Left cardiac atrium (tissue), 4 donors: ENCODE data around the gene GNA14. TPM values are rescaled to one million over a fixed set of nuclear protein-coding genes. Genes with fewer than 3 reads are reported as not detected.
"Not testable (repeated sequence)": the region's sequence is repeated elsewhere in the genome, so short reads cannot be mapped to it uniquely, and the experiment has no call there.

Experiments used
- ATAC-seq, 2 donors: fragments of 200-7000 bp; cut with Tn5 transposase; one replicate each; pipeline ENCODE4 v1.9.1; 2020; ENCODE audit warnings: mild to moderate bottlenecking in 2 of 2, moderate library complexity in 2 of 2
- DNase-seq: peaks from one replicate; pipeline ENCODE4 v3.0.0-alpha.2; 2020
- intact Hi-C, 2 donors: fragments of 100-400 bp; cut with DNase I; formaldehyde crosslinking; loops; one replicate each; pipeline versions ENCODE4 v1.14.1 to v1.15.1; 2022 to 2023
- total RNA-seq, 2 donors: library from RNA; stranded (reverse); fragmentation: NEBNext Ultra II Directional; extraction: Animal tissue kit (Norgen Biotek cat#: 25700); gene quantifications; one replicate each; pipeline ENCODE4 v1.2.1, GENCODE V29; 2021
- donor health status: DM: no; HTN: yes; CAD: no.
- donor health status: DM: no; HTN: yes; CAD: no; lungs with severe emphysema.
- donor health status: DM: yes; HTN: yes; CAD: no.
- donor health status: Dilated cardiomyopathy.

Gene GNA14
- total RNA-seq, 2 donors from 2014 or later, result 4.2 to 5.5 TPM

DNA sequence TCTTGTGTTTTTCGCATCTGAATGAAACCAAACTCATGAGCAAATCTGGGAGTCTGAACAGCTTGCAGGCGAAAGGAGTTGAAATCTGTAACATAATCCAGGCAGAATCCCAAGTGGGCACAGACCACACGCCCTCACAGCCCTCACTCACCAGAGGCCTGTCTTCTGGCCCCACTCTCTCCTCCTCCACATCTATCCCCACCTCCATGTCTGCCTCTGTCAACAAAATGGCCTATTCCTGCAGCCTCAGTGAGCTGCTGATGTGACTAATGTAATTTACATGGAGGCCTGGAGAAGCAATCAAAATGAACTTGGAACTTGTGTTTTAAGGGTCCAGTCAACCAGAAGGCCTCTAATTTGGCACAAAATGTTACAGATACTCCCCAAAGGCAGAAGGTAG, 136.6 kb downstream of the GNA14 start:
- DNase-seq (no peak), ATAC-seq (no peak)
- intact Hi-C loops, result no loop called here

DNA sequence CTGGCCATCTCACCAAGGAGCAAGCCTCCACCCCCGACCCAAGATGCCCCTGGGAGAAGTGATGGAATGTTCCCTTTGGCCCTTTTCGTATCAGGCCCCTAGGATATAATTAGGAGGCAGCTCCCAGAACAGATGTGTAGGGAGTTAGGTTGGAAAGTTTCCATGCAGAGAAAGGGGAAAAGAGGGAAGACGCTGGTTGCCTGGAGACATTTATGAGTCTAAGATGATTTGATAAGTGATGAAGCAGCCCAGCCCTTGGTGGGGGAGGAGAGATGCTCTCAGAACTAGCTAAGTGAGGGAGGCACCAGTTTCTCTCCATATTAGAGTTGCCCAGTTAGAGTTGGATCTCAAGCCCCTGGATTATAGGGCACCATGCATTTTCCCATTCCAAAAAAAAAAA, 137.5 kb downstream of the GNA14 start:
- DNase-seq, result no peak
- intact Hi-C loops, result no loop called here

DNA sequence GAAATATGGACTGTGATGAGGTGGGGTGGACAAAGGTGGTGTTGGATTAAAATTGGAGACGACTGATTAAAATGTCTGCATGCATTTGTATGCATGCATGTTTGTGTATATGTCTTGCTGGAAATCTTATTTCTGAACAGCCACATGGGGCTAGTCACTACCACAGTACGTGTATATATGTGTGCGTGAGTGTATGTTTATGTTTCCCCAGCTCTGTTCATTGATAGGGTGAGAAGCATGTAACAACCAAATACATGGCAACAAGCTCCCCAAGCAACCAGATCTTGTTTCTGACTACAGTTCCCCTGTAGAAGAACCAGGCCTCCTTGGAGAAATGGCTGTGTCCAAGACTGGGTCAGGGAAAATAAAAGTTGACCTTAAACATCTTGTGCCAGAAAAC, 139.7 kb downstream of the GNA14 start:
- ATAC-seq (no peak), DNase-seq (no peak)
- intact Hi-C loops, result no loop called here

More for the DNA sequence above, 137.5 kb downstream of the GNA14 start:
- ATAC-seq, result no peak

DNA sequence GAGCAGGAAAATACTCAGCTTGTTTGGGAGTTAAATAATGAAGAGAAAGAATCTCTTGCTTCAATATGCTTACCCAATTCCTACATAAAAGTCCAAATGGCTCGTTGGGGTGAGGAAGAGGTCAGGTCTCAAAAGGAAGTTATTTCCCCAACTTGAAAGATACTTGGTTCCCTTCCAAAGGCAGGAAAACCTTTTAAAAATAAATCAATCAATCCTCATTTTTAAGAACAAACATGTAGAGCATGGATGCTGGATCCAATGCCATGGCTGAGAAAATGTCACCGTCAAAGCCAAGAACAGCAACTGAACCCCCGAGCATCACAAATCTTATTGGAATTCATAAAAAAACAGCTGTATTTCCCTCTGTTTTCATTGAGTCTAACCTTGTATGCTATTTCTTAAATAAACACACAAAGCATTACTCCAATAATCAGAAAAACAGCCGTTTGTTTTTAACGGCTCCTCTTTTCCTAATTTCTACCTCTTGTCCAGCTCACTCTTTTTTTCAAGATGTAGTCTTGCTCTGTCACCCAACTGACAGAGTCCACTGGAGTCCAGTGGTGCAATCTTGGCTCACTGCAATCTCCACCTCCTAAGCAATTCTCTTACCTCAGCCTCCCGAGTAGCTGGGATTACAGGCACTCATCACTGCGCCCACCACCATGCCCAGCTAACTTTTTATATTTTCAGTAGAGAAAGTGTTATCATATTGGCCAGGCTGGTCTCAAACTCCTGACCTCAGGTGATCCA, 140.7 kb downstream of the GNA14 start:
- DNase-seq, result no peak
- intact Hi-C loops, result no loop called here
- ATAC-seq, result peak; percentile 70 to 78

DNA sequence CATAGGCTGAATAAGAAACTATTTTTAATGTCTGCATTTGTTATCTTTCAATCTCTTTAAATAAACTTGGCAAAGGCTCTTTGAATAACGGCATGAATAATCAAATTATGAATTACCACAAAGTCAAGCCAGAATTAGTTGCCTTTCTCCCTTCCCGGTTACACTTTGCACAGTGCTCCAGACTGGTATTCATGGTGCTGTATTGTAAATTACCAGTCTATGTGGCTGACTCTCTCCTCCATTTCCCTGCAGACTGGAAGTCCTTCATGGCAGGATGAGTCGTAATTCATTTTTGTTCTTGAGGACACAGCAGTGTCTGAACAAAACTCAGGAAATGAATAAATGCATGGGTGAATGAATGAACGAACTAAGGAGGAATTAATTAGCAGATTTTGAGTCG, 142.9 kb downstream of the GNA14 start:
- ATAC-seq, result no peak
- intact Hi-C loops, result no loop called here
- DNase-seq, result no peak

DNA sequence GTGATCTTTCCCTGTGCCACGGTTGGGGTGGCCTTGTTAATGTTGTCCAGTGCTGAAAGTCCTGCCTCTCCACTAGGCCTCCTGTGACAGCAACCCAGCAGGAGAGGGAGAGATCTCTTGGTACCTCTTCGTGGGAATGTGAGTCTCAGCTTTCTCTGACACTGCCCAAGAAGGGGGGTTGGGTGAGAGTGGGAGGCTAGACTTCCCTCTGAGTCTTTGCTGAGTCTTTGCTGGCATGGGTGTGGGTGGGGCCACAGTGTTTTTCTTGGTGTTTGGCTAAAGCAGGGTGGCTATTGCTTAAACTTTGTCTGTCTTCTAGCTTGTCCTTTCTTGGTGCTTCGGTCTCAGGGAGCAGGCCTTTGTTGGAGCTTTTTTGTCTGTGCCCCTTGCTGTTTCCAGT, 145.6 kb downstream of the GNA14 start:
- intact Hi-C loops, result no loop called here
- ATAC-seq, result no peak
- no peak for DNase-seq

DNA sequence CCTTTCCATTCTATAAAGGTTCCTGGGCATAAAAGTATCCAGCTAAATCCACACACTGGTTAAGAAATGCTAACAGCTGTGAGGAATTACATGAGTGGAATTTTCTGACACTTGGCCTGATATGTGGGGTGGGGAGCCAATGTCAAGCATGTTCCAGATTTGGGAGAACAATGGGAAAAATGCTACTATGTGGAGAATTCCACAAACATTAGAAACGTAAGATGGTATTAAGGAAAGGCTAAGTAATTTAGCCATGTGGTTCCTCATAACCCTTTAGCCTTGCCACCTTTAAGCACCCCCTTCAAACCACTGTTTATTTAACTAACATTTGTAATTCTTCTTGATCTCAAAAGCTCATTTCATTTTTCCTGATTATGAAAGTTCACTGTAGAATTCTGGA, 149.2 kb downstream of the GNA14 start:
- ATAC-seq (peak; percentile 59 to 72), DNase-seq (no peak)
- intact Hi-C loops, result no loop called here

DNA sequence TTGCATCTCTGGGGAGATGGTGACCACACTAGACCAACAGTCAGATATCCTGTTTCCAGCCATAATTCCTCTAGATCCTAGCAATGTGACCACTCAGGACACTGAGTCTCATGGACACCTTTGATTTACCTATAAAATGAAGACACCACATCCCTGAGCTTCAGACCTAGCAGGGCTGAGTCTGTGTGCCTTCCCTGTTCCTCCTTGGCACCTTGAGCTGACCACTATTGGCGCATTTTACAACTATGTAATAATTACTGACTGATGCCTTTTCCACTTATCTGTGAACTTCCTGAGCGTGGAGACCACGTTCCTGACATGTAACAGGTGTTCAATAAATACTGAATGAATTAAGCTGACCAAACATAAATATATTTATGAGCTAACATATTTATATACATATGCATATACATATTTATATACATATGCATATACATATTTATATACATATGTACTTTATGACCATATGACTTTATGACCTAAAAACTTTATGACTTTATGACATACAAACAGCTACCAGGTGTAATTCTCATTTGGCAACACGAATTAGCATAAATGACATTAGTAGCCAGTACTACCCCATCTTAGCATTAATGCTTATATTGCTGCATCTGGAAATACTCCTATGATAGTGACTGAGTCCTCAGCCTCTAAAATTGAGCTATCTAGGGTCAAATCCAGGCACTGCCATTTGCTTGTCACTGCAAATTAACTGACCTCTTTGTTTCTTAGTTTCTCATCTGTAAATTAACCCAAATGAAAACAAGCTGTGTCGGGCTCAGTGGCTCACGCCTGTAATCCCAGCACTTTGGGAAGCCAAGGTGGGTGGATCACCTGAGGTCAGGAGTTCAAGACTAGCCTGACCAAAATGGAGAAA, 150.6 kb downstream of the GNA14 start:
- intact Hi-C loops, result no loop called here
- no peak for ATAC-seq
- no peak for DNase-seq

DNA sequence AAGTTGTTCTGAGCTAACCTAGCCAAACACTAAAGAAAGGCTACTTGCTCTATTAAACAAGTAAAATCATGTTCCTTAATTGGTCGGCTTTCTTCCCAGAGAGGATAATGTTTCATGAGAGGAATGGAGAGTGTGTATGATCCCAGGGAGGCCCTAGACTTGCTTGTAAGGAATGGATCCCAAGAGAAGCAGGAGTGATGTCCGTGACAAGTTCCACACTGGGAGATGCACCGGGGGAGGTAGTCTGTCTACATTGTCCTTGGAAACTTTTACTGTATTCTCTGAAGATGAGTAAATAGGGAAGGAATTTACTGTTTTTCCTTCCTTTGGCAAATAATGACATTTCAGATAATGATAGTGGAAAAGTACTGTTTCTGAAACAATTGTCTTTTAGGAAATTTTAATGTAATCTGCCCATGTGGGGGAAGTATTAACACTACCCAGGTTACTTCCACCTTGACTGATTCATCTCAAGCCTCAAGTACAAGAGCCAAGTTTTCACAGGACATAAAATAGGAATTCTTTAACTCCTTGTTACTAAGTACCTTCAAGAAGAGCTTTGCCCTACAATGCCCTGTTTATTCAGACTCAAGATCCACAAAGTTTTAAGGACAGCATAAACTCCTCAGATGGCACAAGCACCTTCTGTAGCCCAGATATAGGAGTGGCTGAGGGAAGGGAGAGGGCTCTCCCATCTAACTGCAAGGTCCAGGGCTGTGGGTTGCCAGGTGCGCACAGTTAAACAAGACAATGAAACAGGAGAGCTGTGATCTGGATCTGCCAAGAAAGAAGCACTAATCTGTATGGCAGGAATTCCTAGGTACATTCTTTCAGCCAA, 152.1 kb downstream of the GNA14 start:
- intact Hi-C loops, result no loop called here

DNA sequence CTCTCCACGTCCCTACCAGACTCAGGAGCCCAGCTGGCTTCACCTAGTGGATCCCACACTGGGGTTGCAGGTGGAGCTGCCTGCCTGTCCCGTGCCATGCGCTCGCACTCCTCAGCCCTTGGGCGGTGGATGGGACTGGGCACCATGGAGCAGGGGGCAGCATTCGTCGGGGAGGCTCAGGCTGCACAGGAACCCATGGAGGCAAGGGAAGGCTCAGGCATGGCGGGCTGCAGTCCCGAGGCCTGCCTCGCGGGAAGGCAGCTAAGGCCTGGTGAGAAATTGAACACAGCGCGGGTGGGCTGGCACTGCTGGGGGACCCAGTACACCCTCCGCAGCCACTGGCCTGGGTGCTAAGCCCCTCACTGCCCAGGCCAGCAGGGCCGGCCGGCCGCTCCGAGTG, 157.8 kb downstream of the GNA14 start:
- intact Hi-C loops, ATAC-seq, DNase-seq: not testable (repeated sequence)

More for the DNA sequence above, 152.1 kb downstream of the GNA14 start:
- no peak for DNase-seq
- peak; percentile 41 to 92 for ATAC-seq

DNA sequence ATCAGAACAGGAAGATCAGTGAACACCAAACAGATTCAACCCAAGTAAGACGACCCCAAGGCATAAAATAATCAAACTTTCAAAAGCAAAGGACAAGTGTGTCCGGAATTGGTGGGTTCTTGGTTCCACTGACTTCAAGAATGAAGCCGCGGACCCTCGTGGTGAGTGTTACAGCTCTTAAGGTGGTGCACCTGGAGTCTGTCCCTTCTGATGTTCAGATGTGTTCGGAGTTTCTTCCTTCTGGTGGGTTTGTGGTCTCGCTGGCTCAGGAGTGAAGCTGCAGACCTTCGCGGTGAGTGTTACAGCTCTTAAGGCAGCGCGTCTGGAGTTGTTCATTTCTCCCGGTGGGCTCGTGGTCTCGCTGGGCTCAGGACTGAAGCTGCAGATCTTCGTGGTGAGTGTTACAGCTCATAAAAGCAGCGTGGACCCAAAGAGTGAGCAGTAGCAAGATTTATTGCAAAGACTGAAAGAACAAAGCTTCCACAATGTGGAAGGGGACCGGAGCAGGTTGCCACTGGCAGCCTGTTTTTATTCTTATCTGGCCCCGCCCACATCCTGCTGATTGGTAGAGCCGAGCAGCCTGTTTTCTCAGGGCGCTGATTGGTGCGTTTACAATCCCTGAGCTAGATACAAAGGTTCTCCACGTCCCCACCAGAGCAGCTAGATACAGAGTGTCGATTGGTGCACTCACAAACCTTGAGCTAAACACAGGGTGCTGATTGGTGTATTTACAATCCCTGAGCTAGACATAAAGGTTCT, 158.5 kb downstream of the GNA14 start:
- DNase-seq, intact Hi-C loops, ATAC-seq: not testable (repeated sequence)

DNA sequence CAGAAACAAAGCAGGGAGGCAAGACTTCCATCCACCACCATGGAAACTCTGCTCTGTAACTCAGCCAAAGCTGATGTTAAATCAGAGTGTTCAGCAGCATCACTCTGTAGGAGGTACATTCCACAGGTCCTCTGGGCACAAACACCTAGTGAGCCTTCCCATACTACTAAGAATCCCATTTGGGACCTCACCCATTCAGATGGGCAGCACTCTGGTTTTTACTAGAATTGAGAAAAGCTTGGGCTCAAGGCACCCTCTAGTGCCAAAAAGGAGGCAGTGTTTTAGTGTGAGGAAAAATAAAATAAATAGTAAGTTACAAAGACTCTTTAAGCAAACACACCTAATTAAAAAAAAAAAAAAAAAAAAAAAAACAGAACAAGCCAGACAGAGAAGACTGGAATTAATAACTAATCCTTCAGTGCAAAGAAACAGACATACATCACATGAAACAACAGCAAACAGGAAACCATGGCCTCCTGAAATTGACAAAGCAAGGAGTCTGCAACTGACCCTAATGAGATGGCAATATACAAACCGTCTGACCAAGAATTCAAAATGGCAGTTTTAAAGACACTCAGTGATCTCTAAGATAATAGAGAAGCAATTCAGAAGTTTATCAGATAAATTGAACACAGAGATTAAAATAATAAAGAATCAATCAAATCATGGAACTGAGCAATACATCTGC, 159.5 kb downstream of the GNA14 start:
- intact Hi-C loops, result no loop called here
- DNase-seq, result no peak
- no peak for ATAC-seq

DNA sequence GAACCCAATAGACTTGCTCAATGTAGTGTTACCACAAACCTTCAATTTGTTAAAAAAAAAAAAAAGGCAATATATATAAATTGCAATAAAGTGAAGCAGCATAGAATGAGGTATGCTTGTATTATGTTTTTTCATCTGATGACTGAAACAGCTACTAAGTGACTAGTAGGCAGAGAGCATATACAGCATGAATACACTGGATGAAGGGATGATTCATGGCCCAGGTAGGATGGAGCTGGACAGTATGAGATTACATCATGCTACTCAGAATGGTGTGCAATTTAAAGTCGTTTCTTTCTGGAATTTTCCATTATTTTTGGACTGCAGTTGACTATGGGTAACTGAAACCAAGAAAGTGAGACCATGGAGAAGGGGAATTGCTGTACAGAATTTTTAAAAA, 161.2 kb downstream of the GNA14 start:
- no peak for DNase-seq
- ATAC-seq, result peak in 1 of 2 donors; percentile 53
- intact Hi-C loops, result no loop called here

DNA sequence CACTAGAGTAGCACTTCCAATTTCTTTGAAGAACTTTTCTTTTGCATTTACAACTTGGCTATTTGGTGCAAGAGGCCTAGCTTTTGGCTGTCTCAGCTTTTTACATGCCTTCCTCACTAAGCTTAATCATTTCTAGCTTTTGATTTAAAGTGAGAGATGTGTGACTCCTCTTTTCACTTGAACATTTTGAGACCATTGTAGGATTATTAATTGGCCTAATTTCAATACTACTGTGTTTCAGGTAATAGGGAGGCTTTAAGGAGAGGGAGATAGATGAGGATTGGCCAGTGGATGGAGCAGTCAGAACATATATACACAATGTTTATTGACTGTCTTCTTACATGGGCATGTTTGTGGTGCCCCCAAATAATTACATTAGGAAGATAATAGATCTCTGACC, 161.7 kb downstream of the GNA14 start:
- no peak for ATAC-seq
- DNase-seq, result no peak
- intact Hi-C loops, result no loop called here

DNA sequence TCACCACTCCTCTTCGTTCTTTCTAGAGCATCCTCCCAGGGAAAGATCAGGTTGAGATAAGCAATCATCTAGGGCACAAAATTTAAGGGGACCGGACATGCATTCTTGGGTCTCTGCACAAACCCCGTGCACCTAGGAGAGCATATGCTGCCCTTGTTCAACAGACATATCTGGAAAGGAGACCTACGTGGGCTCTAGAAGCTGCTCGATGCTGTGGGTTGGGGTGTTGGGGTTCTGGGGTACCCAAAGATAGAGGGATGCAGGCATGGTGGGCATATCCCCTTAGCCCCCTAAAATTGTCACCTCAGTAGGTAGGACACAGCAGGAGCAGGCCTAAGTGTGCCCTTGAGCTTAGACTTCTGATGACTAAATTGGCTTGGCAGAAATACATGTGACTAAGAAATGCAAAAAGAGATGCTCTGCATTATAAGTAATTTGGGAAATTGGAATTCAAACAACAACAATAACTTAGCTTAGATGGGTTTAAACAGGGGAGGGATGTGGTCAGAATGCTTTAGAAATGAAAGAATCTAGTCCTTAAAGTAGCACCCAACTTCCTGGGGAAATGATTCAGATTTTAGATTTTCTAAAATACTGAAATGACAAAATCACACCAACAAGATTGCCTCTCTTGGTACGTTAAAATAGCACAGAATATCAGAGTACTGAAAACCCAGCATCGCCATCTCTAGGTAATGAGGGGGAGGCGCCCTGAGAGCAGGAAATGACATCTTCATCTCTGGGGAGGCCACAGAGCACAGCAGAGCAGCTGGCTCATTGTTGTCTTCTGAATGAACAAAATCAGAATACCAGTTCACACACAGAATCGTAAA, 172.3 kb downstream of the GNA14 start:
- DNase-seq (no peak), ATAC-seq (peak in 1 of 2 donors; percentile 78)
- intact Hi-C loops, result no loop called here

DNA sequence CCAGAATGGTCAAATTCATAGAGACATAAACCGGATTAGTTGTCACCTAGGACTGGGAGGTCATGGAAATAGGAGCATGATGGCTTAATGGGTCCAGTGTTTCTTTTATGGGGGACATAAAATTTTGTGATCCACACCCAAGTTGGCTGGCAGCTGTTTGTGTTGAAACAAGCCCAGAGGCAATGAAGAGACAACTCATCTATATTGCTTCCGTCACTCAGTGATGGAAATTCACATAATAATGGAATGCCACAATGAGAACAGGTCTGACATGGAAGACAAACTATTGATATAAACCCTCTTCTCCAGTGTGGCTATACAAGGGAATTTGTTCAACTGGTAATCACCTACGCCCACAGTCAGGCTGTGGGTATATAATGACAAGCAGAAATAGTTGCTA, 173.2 kb downstream of the GNA14 start:
- DNase-seq, result no peak
- intact Hi-C loops, result no loop called here
- no peak for ATAC-seq

DNA sequence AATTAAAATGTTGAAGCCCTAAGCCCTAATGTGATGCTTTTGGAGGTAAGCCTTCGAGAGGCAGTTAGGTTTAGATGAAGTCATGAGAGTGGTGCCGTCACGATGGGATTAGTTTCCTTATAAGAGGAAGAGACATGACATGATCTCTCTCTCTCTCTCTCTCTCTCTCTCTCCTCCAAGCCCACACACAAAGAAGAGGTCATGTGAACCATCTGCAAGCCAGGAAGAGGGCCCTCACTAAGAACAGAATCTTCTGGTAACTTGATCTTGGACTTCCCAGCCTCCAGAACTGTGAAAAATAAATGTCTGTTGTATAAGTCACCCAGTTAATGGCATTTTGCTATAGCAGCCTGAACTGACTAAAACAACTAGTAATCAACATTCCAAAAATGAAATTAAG, 175.5 kb downstream of the GNA14 start:
- ATAC-seq (no peak), DNase-seq (no peak)
- intact Hi-C loops, result no loop called here
